ENCODE measurements around the gene PROCR. TPM values are rescaled to one million over a fixed set of nuclear protein-coding genes. Genes with fewer than 3 reads are reported as not detected.

Gene PROCR
- total and polyA plus RNA-seq, 9 of the 15 experiments (the other 6 are each of a cell fraction or from before 2014, with no cell fraction given), result 1.6 to 7.1 (median 4.0) TPM

DNA sequence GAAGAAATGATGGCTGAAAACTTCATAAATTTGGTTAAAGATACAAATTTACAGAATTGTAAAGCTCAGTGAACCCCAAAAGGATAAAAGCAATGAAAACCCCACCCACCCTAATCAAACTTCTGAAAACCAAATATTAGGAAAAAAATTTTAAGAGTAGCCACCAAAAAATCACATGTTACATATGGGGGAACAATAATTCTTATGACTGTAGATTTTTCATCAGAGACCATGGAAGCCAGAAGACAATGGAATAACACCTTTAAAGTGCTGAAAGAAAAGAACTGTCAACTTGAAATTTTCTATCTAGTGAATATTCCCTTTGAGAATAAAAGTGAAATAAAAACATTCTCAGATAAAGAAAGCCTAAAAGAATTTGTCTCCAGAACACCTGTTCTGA is 24.4 kb downstream of the PROCR start (continued):
- TF ChIP-seq ZBTB7A (IDR thresholded peaks at IDR 0.05; ENCODE audit: borderline replicate concordance, control insufficient read depth, low read depth, low read length) (no peak), MEIS2 (IDR thresholded peaks at IDR 0.05; ENCODE audit: partially characterized antibody) (peak; percentile 25), NBN (IDR thresholded peaks at IDR 0.05; ENCODE audit: low read depth) (peak; percentile 54; the same call in 1 of the 2 replicates), TEAD1 (CRISPR knock-in tag; IDR thresholded peaks at IDR 0.05) (no peak), KDM4B (IDR thresholded peaks at IDR 0.05; ENCODE audit: borderline replicate concordance in 2 of 2, low read depth in 1 of 2) (no peak), ATF7 (IDR thresholded peaks at IDR 0.05) (no peak), RAD21 (CRISPR knock-in tag; conservative IDR thresholded peaks at IDR 0.05 in 1 of 2, IDR thresholded peaks at IDR 0.05 in 1 of 2) (peak in 1 of 2 experiments; percentile 25; a peak in 1 of 4 replicates), BACH1 (tag; IDR thresholded peaks at IDR 0.05) (no peak), RBM22 (IDR thresholded peaks at IDR 0.05; ENCODE audit: low read depth, low read length, poor library complexity, severe bottlenecking) (no peak), ZNF124 (CRISPR knock-in tag; IDR thresholded peaks at IDR 0.05) (no peak), ZNF695 (CRISPR knock-in tag; IDR thresholded peaks at IDR 0.05) (no peak), MYBL2 (IDR thresholded peaks at IDR 0.05; ENCODE audit: low read depth) (no peak), MYBL2 (CRISPR knock-in tag; IDR thresholded peaks at IDR 0.05; ENCODE audit: borderline replicate concordance) (no peak), SMAD1 (IDR thresholded peaks at IDR 0.05; ENCODE audit: low read depth, low read length, partially characterized antibody) (no peak), ZNF3 (CRISPR knock-in tag; IDR thresholded peaks at IDR 0.05) (no peak), ZNF184 (CRISPR knock-in tag; IDR thresholded peaks at IDR 0.05) (no peak), NFE2L1 (tag; IDR thresholded peaks at IDR 0.05; ENCODE audit: borderline replicate concordance, low read depth) (no peak), MXI1 (IDR thresholded peaks at IDR 0.05; ENCODE audit: low read depth, low read length) (no peak), ZNF197 (CRISPR knock-in tag; IDR thresholded peaks at IDR 0.05; ENCODE audit: low read depth) (no peak), U2AF1 (optimal IDR thresholded peaks at IDR 0.05; ENCODE audit: low read depth, low read length) (no peak), XRCC3 (IDR thresholded peaks at IDR 0.05) (peak; percentile 80; the same call in 1 of the 2 replicates), NCOA6 (IDR thresholded peaks at IDR 0.05) (no peak)
- TF ChIP-seq, protein P1, sequence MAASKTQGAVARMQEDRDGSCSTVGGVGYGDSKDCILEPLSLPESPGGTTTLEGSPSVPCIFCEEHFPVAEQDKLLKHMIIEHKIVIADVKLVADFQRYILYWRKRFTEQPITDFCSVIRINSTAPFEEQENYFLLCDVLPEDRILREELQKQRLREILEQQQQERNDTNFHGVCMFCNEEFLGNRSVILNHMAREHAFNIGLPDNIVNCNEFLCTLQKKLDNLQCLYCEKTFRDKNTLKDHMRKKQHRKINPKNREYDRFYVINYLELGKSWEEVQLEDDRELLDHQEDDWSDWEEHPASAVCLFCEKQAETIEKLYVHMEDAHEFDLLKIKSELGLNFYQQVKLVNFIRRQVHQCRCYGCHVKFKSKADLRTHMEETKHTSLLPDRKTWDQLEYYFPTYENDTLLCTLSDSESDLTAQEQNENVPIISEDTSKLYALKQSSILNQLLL (CRISPR knock-in tag; IDR thresholded peaks at IDR 0.05; ENCODE audit: borderline replicate concordance), result no peak
- TF ChIP-seq, protein P2, sequence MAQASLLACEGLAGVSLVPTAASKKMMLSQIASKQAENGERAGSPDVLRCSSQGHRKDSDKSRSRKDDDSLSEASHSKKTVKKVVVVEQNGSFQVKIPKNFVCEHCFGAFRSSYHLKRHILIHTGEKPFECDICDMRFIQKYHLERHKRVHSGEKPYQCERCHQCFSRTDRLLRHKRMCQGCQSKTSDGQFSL (CRISPR knock-in tag; IDR thresholded peaks at IDR 0.05), result no peak
- TF ChIP-seq, protein P2 (tag; IDR thresholded peaks at IDR 0.05), result no peak
- TF ChIP-seq, protein P3, sequence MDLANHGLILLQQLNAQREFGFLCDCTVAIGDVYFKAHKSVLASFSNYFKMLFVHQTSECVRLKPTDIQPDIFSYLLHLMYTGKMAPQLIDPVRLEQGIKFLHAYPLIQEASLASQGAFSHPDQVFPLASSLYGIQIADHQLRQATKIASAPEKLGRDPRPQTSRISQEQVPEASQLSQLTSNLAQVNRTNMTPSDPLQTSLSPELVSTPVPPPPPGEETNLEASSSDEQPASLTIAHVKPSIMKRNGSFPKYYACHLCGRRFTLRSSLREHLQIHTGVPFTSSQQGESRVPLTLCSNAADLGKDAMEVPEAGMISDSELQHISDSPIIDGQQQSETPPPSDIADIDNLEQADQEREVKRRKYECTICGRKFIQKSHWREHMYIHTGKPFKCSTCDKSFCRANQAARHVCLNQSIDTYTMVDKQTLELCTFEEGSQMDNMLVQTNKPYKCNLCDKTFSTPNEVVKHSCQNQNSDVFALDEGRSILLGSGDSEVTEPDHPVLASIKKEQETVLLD (IDR thresholded peaks at IDR 0.05), result 0 out of 2 replicates have a peak, but pooled peaks have one; percentile 43
- TF ChIP-seq, protein P4, sequence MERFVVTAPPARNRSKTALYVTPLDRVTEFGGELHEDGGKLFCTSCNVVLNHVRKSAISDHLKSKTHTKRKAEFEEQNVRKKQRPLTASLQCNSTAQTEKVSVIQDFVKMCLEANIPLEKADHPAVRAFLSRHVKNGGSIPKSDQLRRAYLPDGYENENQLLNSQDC (CRISPR knock-in tag; IDR thresholded peaks at IDR 0.05), result no peak
